ENCODE measurements around the gene PHF23. TPM values are rescaled to one million over a fixed set of nuclear protein-coding genes. Genes with fewer than 3 reads are reported as not detected.

The PHF23 gene
- total RNA-seq, 1 donor from 2014 or later = 78.0 TPM

DNA sequence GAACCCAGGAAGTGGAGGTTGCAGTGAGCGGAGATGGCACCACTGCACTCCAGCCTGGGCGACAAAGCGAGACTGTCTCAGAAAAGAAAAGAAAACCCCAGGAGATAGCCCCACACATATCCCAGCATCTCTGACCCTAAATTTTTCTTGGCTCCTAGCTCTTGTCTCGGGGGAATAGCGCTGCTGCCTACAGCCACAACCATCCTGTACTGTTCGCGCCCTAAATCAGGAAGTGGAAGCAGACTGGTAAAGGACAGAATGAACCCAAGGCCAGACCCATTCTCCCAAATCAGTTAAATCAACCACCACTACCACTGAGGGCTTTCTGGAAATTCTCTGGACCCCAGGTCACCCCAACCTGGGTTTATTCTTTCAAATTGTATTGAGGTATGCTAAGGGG, 10.6 kb upstream of the PHF23 start:
- Histone ChIP-seq H3K4me2 (ENCODE audit: low read length) (peak overlapping the region; percentile 95), H3K4me3 (ENCODE audit: insufficient read depth, low read depth, low read length) (peak overlapping the region; percentile 84), H3K27ac (ENCODE audit: low read depth, low read length) (no peak overlapping the region), H4K20me1 (ENCODE audit: insufficient read depth, low read length) (peaks cover 32% of the 10 kb centered on the region), H2AFZ (ENCODE audit: low read depth, low read length) (no peak overlapping the region), H3K9me3 (ENCODE audit: insufficient read depth, low read depth, low read length) (no peaks in the 10 kb centered on the region), H3K27me3 (ENCODE audit: insufficient read depth, low read length) (no peaks in the 10 kb centered on the region), H3K79me2 (ENCODE audit: insufficient read depth, low read length) (peaks cover 74% of the 10 kb centered on the region), H3K9ac (ENCODE audit: low read length) (peak overlapping the region; percentile 97), H3K36me3 (ENCODE audit: insufficient read depth, low read length) (peaks cover 17% of the 10 kb centered on the region), H3K4me1 (ENCODE audit: insufficient read depth, low read length) (peaks cover 15% of the 10 kb centered on the region)
- Mint-ChIP-seq H3K9me3 (ENCODE audit: unreplicated experiment) (no peaks in the 10 kb centered on the region), H3K36me3 (ENCODE audit: low read depth, unreplicated experiment) (peaks cover 7% of the 10 kb centered on the region), H3K27me3 (ENCODE audit: low read depth, unreplicated experiment) (no peaks in the 10 kb centered on the region), H3K4me1 (ENCODE audit: low read depth, unreplicated experiment) (peaks cover 25% of the 10 kb centered on the region), H3K4me3 (ENCODE audit: unreplicated experiment) (peak overlapping the region; percentile 98), H3K27ac (ENCODE audit: unreplicated experiment) (no peak overlapping the region)
- no peak for TF ChIP-seq EZH2 (IDR thresholded peaks at IDR 0.05; ENCODE audit: insufficient read depth, low read length)
- TF ChIP-seq, protein P1, sequence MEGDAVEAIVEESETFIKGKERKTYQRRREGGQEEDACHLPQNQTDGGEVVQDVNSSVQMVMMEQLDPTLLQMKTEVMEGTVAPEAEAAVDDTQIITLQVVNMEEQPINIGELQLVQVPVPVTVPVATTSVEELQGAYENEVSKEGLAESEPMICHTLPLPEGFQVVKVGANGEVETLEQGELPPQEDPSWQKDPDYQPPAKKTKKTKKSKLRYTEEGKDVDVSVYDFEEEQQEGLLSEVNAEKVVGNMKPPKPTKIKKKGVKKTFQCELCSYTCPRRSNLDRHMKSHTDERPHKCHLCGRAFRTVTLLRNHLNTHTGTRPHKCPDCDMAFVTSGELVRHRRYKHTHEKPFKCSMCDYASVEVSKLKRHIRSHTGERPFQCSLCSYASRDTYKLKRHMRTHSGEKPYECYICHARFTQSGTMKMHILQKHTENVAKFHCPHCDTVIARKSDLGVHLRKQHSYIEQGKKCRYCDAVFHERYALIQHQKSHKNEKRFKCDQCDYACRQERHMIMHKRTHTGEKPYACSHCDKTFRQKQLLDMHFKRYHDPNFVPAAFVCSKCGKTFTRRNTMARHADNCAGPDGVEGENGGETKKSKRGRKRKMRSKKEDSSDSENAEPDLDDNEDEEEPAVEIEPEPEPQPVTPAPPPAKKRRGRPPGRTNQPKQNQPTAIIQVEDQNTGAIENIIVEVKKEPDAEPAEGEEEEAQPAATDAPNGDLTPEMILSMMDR (IDR thresholded peaks at IDR 0.05; ENCODE audit: insufficient read depth, low read depth, low read length) = no peak
- DNase-seq (ENCODE audit: low read depth) (no peak), FAIRE-seq (no peak)

DNA sequence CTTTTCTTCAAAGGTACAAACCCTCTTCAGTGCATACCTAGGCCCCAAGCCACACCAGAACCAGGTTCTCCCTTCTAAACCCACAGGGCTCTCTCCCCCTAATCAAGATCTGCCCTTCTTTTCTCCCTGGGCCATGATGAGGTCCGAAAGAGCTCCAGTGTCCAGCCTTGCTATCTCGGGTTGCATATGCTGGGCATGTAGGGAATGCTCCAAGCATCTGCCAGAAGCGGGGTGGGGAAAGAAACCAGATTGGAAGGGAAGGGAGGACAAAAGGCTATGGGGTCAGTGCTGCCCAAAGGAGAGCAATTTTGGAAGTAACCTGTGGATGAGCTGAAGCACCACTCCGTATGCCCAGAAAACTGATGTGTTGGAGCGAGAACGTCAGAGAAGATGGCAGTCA, 10.0 kb upstream of the PHF23 start:
- H3K27ac ChIP-seq (ENCODE audit: low read depth, low read length) = no peak overlapping the region
- FAIRE-seq (no peak), DNase-seq (ENCODE audit: low read depth) (no peak)
- peaks cover 25% of the 10 kb centered on the region for H3K4me1 Mint-ChIP-seq (ENCODE audit: low read depth, unreplicated experiment)
- no peak overlapping the region for H2AFZ ChIP-seq (ENCODE audit: low read depth, low read length)
- peak overlapping the region; percentile 95 for H3K4me2 ChIP-seq (ENCODE audit: low read length)
- H3K27ac Mint-ChIP-seq (ENCODE audit: unreplicated experiment) = no peak overlapping the region
- no peaks in the 10 kb centered on the region for H3K9me3 ChIP-seq (ENCODE audit: insufficient read depth, low read depth, low read length)
- no peaks in the 10 kb centered on the region for H3K9me3 Mint-ChIP-seq (ENCODE audit: unreplicated experiment)
- no peaks in the 10 kb centered on the region for H3K27me3 ChIP-seq (ENCODE audit: insufficient read depth, low read length)
- H3K4me3 Mint-ChIP-seq (ENCODE audit: unreplicated experiment) = peak overlapping the region; percentile 98
- peaks cover 74% of the 10 kb centered on the region for H3K79me2 ChIP-seq (ENCODE audit: insufficient read depth, low read length)
- H3K36me3 Mint-ChIP-seq (ENCODE audit: low read depth, unreplicated experiment) = peaks cover 7% of the 10 kb centered on the region
- no peak overlapping the region for H3K9ac ChIP-seq (ENCODE audit: low read length)
- H4K20me1 ChIP-seq (ENCODE audit: insufficient read depth, low read length) = peaks cover 32% of the 10 kb centered on the region
- no peaks in the 10 kb centered on the region for H3K27me3 Mint-ChIP-seq (ENCODE audit: low read depth, unreplicated experiment)
- H3K4me3 ChIP-seq (ENCODE audit: insufficient read depth, low read depth, low read length) = no peak overlapping the region
- peaks cover 15% of the 10 kb centered on the region for H3K4me1 ChIP-seq (ENCODE audit: insufficient read depth, low read length)
- TF ChIP-seq EZH2 (IDR thresholded peaks at IDR 0.05; ENCODE audit: insufficient read depth, low read length) = no peak
- TF ChIP-seq, protein P1 (IDR thresholded peaks at IDR 0.05; ENCODE audit: insufficient read depth, low read depth, low read length) = no peak
- H3K36me3 ChIP-seq (ENCODE audit: insufficient read depth, low read length) = peaks cover 17% of the 10 kb centered on the region

DNA sequence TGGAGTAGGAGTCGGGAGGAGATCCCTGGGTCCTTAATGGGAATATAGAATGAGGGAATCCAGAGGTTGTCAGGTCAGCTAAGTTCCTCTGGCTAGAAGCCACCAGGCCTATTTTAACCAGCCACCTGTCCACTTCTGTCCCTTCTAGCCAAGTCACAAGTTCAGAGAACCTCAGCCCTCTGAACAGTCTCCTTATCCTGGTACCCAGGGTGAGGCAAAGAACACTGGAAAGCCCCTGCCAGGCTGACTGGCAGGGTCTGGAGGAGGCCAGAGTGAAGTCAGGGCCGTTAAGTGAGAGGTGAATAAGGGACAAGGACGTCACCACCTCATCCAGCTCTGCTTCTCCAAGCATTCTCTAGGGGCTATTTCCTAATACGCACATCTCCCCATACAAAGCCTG, 9.5 kb upstream of the PHF23 start:
- Histone ChIP-seq H2AFZ (ENCODE audit: low read depth, low read length) (no peak overlapping the region), H3K9ac (ENCODE audit: low read length) (no peak overlapping the region), H3K4me2 (ENCODE audit: low read length) (peak overlapping the region; percentile 27), H3K27ac (ENCODE audit: low read depth, low read length) (no peak overlapping the region), H3K79me2 (ENCODE audit: insufficient read depth, low read length) (peaks cover 72% of the 10 kb centered on the region), H3K4me3 (ENCODE audit: insufficient read depth, low read depth, low read length) (no peak overlapping the region), H3K36me3 (ENCODE audit: insufficient read depth, low read length) (peaks cover 16% of the 10 kb centered on the region), H3K9me3 (ENCODE audit: insufficient read depth, low read depth, low read length) (no peaks in the 10 kb centered on the region), H3K27me3 (ENCODE audit: insufficient read depth, low read length) (no peaks in the 10 kb centered on the region), H4K20me1 (ENCODE audit: insufficient read depth, low read length) (peaks cover 32% of the 10 kb centered on the region), H3K4me1 (ENCODE audit: insufficient read depth, low read length) (peaks cover 15% of the 10 kb centered on the region)
- DNase-seq (ENCODE audit: low read depth) (no peak), FAIRE-seq (no peak)
- Mint-ChIP-seq H3K4me1 (ENCODE audit: low read depth, unreplicated experiment) (peaks cover 22% of the 10 kb centered on the region), H3K27ac (ENCODE audit: unreplicated experiment) (no peak overlapping the region), H3K4me3 (ENCODE audit: unreplicated experiment) (peak overlapping the region; percentile 74), H3K27me3 (ENCODE audit: low read depth, unreplicated experiment) (no peaks in the 10 kb centered on the region), H3K36me3 (ENCODE audit: low read depth, unreplicated experiment) (peaks cover 7% of the 10 kb centered on the region), H3K9me3 (ENCODE audit: unreplicated experiment) (no peaks in the 10 kb centered on the region)
- TF ChIP-seq, protein P1 (IDR thresholded peaks at IDR 0.05; ENCODE audit: insufficient read depth, low read depth, low read length) = no peak
- no peak for TF ChIP-seq EZH2 (IDR thresholded peaks at IDR 0.05; ENCODE audit: insufficient read depth, low read length)
